Immature natural killer cell (primary cell): ENCODE results near the gene SMG6. TPM values are rescaled to one million over a fixed set of nuclear protein-coding genes. Genes with fewer than 3 reads are reported as not detected.

ENCODE experiments used
- DNase-seq, 3 donors: peaks; one replicate each; pipeline ENCODE4 v3.0.0; 2022; ENCODE audit warnings: mixed read lengths in 1 of 3
- H3K27ac Mint-ChIP-seq, 6 donors: one replicate each; pipeline ENCODE4 v1.8.0; 2020; ENCODE audit warnings: mixed read lengths in 6 of 6, mild to moderate bottlenecking in 5 of 6, inconsistent platforms in 4 of 6, moderate library complexity in 3 of 6
- H3K27me3 Mint-ChIP-seq, 3 donors: one replicate each; pipeline ENCODE4 v1.8.0; 2020 to 2021; ENCODE audit warnings: low read depth in 3 of 3, mild to moderate bottlenecking in 3 of 3, mixed read lengths in 3 of 3, moderate library complexity in 3 of 3, inconsistent platforms in 1 of 3
- H3K36me3 Mint-ChIP-seq, 3 donors: one replicate each; pipeline ENCODE4 v1.8.0; 2020; ENCODE audit warnings: mixed read lengths in 3 of 3, inconsistent platforms in 2 of 3, mild to moderate bottlenecking in 2 of 3
- H3K4me1 Mint-ChIP-seq, 2 donors: one replicate each; pipeline ENCODE4 v1.8.0; 2020; ENCODE audit warnings: inconsistent platforms in 2 of 2, mild to moderate bottlenecking in 2 of 2, mixed read lengths in 2 of 2, moderate library complexity in 1 of 2
- H3K4me3 Mint-ChIP-seq, 5 donors: one replicate each; pipeline ENCODE4 v1.8.0; 2020; ENCODE audit warnings: mild to moderate bottlenecking in 5 of 5, mixed read lengths in 5 of 5, inconsistent platforms in 3 of 5, moderate library complexity in 3 of 5
- H3K9me3 Mint-ChIP-seq, 6 donors: one replicate each; pipeline ENCODE4 v1.8.0; 2020; ENCODE audit warnings: mild to moderate bottlenecking in 6 of 6, mixed read lengths in 6 of 6, inconsistent platforms in 4 of 6, moderate library complexity in 3 of 6
- polyA plus RNA-seq, 3 donors: library from polyadenylated mRNA; unstranded; fragments of 300-500 nt; fragmentation: Illumina TruSeq; gene quantifications; one replicate each; pipeline ENCODE4 v1.2.3, GENCODE V29; 2021

The SMG6 gene
- polyA plus RNA-seq, 3 donors from 2014 or later, result 1.6 to 9.8 (median 4.7) TPM

DNA sequence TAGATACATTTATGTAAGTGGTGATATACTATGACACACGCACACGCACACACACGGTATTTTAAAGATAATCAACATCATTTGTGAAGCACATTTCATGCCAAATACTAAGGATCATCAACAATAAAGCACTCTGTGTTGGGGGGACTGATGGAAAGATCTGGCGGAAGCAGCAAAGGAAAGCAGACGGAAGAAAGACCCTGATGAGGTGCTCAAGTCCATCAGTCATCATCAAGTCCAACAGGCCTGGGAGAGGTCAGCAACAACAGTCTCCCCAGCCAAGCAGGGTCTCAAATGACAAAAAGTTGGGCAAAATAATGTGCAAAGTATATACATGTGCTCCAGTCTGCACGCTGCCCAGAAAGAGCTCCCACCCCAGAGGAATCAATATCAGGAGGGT, 193.1 kb downstream of the SMG6 start:
- Mint-ChIP-seq H3K4me3 (no peak overlapping the region), H3K27ac (no peak overlapping the region), H3K9me3 (no peaks in the 10 kb centered on the region), H3K4me1 (no peaks in the 10 kb centered on the region), H3K36me3 (peaks cover 0 to 9% (median 0%) of the 10 kb centered on the region in 3 donors), H3K27me3 (peaks cover 2% of the 10 kb centered on the region in 3 donors)
- no peak for DNase-seq

DNA sequence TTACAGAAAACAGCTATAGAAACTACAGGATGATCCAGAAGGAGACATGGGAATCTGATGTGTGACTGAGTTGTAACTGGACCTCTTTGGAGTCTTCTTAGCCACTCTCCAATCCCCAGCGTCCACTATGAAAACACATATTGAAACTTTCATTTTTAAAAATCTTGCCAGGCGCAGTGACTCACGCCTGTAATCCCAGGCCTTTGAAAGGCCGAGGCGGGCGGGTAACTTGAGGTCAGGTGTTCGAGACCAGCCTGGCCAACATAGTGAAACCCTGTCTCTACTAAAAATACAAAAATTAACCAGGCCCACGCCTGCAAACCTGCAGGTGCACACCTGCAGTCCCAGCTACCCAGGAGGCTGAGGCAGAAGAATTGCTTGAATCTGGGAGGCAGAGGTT, 195.4 kb downstream of the SMG6 start:
- H3K9me3 Mint-ChIP-seq, result no peaks in the 10 kb centered on the region
- DNase-seq, result no peak
- peaks cover 3 to 5% of the 10 kb centered on the region in 2 donors for H3K4me1 Mint-ChIP-seq
- H3K4me3 Mint-ChIP-seq, result no peak overlapping the region
- H3K27me3 Mint-ChIP-seq, result peaks cover 0 to 2% (median 2%) of the 10 kb centered on the region in 3 donors
- no peak overlapping the region for H3K27ac Mint-ChIP-seq
- peaks cover 0 to 9% (median 3%) of the 10 kb centered on the region in 3 donors for H3K36me3 Mint-ChIP-seq

DNA sequence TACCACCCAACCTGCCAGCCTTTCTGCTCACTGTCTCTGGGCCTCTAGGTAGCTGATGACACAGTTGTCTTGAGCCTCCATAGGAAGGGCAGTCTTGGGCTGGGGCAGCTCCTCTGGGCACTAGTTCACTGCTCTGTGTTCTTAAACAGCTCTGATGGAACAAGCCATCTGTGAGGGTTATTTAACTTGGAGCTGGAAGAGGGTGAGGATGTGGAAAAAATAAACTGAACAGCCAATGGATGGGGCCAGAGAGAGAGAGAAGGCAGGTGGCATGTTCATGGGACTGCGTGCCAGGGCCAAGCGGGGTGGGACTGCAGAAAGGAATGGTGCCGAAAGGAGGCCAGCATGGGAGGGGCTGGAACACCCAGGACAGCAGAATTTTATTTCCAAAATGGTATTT, 196.1 kb downstream of the SMG6 start:
- H3K4me3 Mint-ChIP-seq, result no peak overlapping the region
- H3K36me3 Mint-ChIP-seq, result peaks cover 0 to 15% (median 3%) of the 10 kb centered on the region in 3 donors
- peaks cover 0 to 4% (median 2%) of the 10 kb centered on the region in 3 donors for H3K27me3 Mint-ChIP-seq
- no peaks in the 10 kb centered on the region for H3K9me3 Mint-ChIP-seq
- H3K4me1 Mint-ChIP-seq, result peaks cover 10 to 12% of the 10 kb centered on the region in 2 donors
- DNase-seq, result no peak
- H3K27ac Mint-ChIP-seq, result peak overlapping the region in 1 of 6 donors; percentile 57

- DNase-seq, result no peak
- peaks cover 0 to 4% (median 2%) of the 10 kb centered on the region in 3 donors for H3K27me3 Mint-ChIP-seq
- no peak overlapping the region for H3K27ac Mint-ChIP-seq
- H3K4me1 Mint-ChIP-seq, result peaks cover 11 to 14% of the 10 kb centered on the region in 2 donors
- no peak overlapping the region for H3K4me3 Mint-ChIP-seq
- peaks cover 0 to 15% (median 3%) of the 10 kb centered on the region in 3 donors for H3K36me3 Mint-ChIP-seq
- no peaks in the 10 kb centered on the region for H3K9me3 Mint-ChIP-seq
Observed at GRCh38 chr17:2107050-2107449, 196.5 kb downstream of the SMG6 start.

GRCh38 chr17:2106308-2106955, 197.2 kb downstream of the SMG6 start:
- Mint-ChIP-seq H3K4me1 (peaks cover 16 to 20% of the 10 kb centered on the region in 2 donors), H3K27ac (peak overlapping the region in 2 of 6 donors; percentile 34 to 60), H3K27me3 (peaks cover 0 to 4% (median 2%) of the 10 kb centered on the region in 3 donors), H3K36me3 (peaks cover 0 to 15% (median 3%) of the 10 kb centered on the region in 3 donors), H3K9me3 (no peaks in the 10 kb centered on the region), H3K4me3 (no peak overlapping the region)
- DNase-seq, result no peak

GRCh38 chr17:2105663-2106062, 197.9 kb downstream of the SMG6 start:
- DNase-seq, result no peak
- H3K9me3 Mint-ChIP-seq, result no peaks in the 10 kb centered on the region
- H3K27me3 Mint-ChIP-seq, result peaks cover 0 to 4% (median 2%) of the 10 kb centered on the region in 3 donors
- no peak overlapping the region for H3K4me3 Mint-ChIP-seq
- H3K27ac Mint-ChIP-seq, result no peak overlapping the region
- peaks cover 22 to 25% of the 10 kb centered on the region in 2 donors for H3K4me1 Mint-ChIP-seq
- peaks cover 0 to 15% (median 3%) of the 10 kb centered on the region in 3 donors for H3K36me3 Mint-ChIP-seq

DNA sequence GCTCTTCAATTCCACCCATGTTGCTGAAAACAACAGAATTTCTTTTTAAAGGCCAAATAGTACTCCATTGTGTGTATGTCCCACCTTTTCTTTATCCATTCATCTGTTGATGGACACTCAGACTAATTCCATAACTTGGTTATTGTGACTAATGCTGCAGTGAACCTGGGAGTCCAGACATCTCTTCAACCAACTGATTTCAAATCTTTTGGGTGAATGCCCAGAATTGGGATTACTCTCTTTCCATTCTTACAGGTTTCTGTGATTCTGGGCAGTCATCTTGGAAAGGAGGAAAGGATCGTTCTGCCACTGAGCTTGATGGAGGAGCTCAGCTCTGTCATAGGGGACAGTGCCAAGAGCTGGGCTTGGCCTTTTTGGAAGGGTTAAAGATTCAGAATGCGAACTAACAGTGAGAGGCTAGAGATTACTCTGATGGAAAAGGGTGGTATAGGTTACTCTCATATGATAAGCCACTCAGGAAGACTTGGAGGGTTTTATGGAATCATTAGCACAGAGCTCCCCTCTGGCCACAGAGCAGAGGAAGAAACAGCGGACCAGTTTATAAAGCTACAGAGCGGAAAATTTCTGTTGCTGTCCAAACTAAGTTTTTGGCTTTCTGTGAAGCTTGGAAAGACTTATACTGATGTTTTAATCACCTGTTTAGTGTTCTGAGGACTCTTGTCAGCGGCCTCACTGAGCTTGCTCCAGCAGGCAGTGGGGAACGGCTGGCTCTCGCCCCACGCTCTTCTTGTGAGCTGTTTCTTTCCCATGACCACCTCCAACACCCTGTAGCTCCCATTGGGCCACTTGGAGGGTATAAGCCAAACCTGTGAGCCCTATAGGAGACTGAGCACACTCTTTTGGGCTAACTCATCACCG, 200.4 kb downstream of the SMG6 start:
- no peak for DNase-seq
- Mint-ChIP-seq H3K27me3 (peaks cover 0 to 4% (median 2%) of the 10 kb centered on the region in 3 donors), H3K9me3 (no peaks in the 10 kb centered on the region), H3K27ac (peak overlapping the region in 5 of 6 donors; percentile 12 to 85 (median 64)), H3K36me3 (peaks cover 0 to 15% (median 3%) of the 10 kb centered on the region in 3 donors), H3K4me3 (peak overlapping the region in 3 of 5 donors; percentile 16 to 39 (median 34)), H3K4me1 (peaks cover 22 to 25% of the 10 kb centered on the region in 2 donors)

DNA sequence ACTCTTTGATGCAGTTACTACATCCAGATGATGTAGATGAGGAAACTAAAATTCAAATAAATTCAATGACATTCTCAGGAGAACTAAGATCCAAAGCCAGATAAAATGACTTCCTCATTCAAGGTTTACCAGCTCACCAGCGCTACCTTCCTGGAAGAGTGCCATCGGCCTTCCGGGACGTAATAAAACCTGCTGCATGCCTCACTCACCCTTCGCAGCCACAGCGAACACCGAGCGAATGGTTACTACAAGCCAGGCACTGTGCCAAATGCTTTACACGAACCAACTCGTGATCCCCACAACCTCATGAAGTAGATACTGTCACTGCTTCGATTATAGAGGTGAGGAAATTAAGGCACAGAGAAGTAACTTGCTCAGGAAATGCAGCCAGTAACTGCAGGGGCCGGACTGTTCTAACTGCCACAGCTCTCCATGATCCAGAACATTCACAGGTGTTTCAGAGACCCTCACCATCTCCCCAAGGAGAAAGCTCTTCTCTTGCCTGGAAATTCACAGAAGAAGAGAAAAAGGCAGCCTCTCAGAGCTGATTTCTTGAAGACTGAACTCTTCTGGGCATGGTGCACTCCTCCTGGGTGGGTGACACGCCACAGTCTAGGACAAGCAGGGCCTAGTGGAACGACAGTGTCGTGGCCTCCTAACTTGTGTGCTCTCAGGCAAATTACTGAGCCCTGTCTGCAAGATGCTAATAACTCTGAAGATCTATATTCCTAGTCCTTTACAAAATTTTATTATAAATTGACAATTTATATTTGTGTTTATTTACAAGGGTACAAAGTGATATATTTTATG, 201.9 kb downstream of the SMG6 start:
- H3K36me3 Mint-ChIP-seq, result peaks cover 0 to 14% (median 3%) of the 10 kb centered on the region in 3 donors
- peak overlapping the region; percentile 55 to 90 (median 84) for H3K27ac Mint-ChIP-seq
- H3K4me1 Mint-ChIP-seq, result peaks cover 22 to 25% of the 10 kb centered on the region in 2 donors
- no peaks in the 10 kb centered on the region for H3K9me3 Mint-ChIP-seq
- peak overlapping the region; percentile 22 to 58 (median 40) for H3K4me3 Mint-ChIP-seq
- peak; percentile 23 to 56 (median 56) for DNase-seq
- peaks cover 0 to 4% (median 4%) of the 10 kb centered on the region in 3 donors for H3K27me3 Mint-ChIP-seq

DNA sequence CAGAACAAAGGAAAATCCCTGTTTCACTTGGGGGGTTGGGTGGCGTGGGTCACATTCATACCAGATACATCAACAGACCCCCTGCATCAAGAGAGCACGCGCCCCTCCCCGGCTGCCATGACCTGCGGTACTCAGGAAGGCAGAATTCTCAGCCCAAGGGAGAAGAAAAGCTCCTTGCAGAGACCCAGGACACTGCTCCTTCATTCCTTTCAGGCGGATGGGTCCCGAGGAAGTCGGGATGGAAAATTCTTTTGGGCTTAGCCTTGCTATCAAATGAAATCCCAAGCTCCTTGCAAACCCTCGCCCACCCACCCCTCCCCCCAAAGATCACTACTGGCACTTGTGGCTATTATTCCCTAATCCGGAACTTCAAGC, 208.1 kb downstream of the SMG6 start:
- H3K27ac Mint-ChIP-seq, result no peak overlapping the region
- peaks cover 5 to 13% of the 10 kb centered on the region in 2 donors for H3K4me1 Mint-ChIP-seq
- no peak for DNase-seq
- no peaks in the 10 kb centered on the region for H3K9me3 Mint-ChIP-seq
- no peak overlapping the region for H3K4me3 Mint-ChIP-seq
- peaks cover 0 to 2% (median 0%) of the 10 kb centered on the region in 3 donors for H3K27me3 Mint-ChIP-seq
- peaks cover 4 to 11% (median 5%) of the 10 kb centered on the region in 3 donors for H3K36me3 Mint-ChIP-seq

- Mint-ChIP-seq H3K4me3 (no peak overlapping the region), H3K9me3 (no peaks in the 10 kb centered on the region), H3K4me1 (peaks cover 10 to 18% of the 10 kb centered on the region in 2 donors), H3K27me3 (peaks cover 0 to 2% (median 0%) of the 10 kb centered on the region in 3 donors), H3K27ac (no peak overlapping the region), H3K36me3 (peaks cover 4 to 11% (median 5%) of the 10 kb centered on the region in 3 donors)
- no peak for DNase-seq
Observed at GRCh38 chr17:2094891-2095535, 208.6 kb downstream of the SMG6 start.

GRCh38 chr17:2093349-2093748, 210.2 kb downstream of the SMG6 start:
- Mint-ChIP-seq H3K9me3 (no peaks in the 10 kb centered on the region), H3K27ac (no peak overlapping the region), H3K36me3 (peaks cover 4 to 11% (median 5%) of the 10 kb centered on the region in 3 donors), H3K4me3 (no peak overlapping the region), H3K27me3 (peaks cover 0 to 6% (median 2%) of the 10 kb centered on the region in 3 donors), H3K4me1 (peaks cover 27 to 35% of the 10 kb centered on the region in 2 donors)
- no peak for DNase-seq

DNA sequence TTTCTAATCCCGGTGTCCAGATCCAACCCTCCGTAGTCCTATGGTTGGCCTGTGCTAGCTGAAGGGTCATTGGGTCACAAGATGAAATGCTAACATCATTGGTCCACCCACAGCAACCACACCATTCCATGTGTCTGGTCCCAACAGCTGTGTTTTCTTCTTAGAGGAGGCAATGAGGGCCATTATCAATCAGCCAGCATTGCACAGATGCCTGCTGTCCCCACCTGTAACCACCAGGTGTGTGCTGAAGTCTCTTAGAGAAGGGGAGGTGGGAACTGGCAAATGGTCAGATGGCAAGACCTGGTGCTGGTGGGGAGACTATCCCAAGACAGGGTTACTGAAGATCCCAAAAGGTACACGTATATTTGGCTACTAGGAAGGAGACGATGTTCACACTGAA, 211.3 kb downstream of the SMG6 start:
- Mint-ChIP-seq H3K4me1 (peaks cover 38 to 46% of the 10 kb centered on the region in 2 donors), H3K27me3 (peaks cover 0 to 6% (median 0%) of the 10 kb centered on the region in 3 donors), H3K36me3 (peaks cover 0 to 11% (median 5%) of the 10 kb centered on the region in 3 donors), H3K4me3 (peak overlapping the region in 1 of 5 donors; percentile 29), H3K9me3 (no peaks in the 10 kb centered on the region), H3K27ac (peak overlapping the region in 3 of 6 donors; percentile 6 to 42 (median 33))
- no peak for DNase-seq
